Activated CD8-positive, alpha-beta memory T cell treated with anti-CD3 and anti-CD28 coated beads, Interleukin-2, amount 50 U/mL, for 48 hours (primary cell): Measurements from ENCODE around the gene DMPK.
"Not testable (repeated sequence)": the region's sequence is repeated elsewhere in the genome, so short reads cannot be mapped to it uniquely, and the experiment has no call there.

ENCODE experiments used
- DNase-seq: peaks from one replicate; pipeline ENCODE4 v3.0.0-alpha.2; 2020

Gene DMPK

DNA sequence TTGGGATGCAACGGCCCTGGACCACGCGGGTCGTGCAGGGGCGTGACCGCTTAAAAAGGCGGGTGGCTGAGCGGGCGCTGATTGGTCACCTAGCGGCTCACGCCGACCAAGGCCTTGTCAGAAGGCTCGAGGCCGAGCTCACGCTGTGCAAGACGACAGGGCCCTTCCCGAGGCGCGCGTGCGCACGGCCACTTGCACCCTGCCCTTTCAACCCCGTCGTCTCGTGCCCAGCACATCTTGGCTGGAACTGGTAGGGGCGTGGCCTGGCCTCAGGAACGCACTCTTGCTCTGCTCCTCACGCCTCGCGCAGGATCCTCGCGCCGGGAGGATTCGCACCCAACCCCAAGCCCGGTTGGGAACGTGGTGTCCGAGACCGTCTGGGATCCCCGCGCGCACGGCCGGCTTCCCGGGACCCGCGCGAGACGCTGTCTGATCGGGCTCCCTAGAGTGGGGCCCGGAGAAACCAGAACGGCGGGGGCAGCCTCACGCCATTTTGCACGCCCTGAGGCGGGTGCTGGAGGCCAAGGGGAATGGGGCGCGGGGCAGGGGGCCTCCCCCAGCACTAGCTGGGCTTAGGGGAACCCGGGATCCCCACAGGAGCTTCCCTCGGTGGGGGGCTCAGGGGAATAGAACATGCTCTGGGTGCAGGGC lies 49.0 kb downstream of the DMPK start, which contains the start of gene MEIOSIN:
MEIOSIN (plus strand) TSS at position 280 of the 651 bp plus-strand sequence. CDS start 1,938 bp downstream, outside the sequence.
- no peak for DNase-seq

DNA sequence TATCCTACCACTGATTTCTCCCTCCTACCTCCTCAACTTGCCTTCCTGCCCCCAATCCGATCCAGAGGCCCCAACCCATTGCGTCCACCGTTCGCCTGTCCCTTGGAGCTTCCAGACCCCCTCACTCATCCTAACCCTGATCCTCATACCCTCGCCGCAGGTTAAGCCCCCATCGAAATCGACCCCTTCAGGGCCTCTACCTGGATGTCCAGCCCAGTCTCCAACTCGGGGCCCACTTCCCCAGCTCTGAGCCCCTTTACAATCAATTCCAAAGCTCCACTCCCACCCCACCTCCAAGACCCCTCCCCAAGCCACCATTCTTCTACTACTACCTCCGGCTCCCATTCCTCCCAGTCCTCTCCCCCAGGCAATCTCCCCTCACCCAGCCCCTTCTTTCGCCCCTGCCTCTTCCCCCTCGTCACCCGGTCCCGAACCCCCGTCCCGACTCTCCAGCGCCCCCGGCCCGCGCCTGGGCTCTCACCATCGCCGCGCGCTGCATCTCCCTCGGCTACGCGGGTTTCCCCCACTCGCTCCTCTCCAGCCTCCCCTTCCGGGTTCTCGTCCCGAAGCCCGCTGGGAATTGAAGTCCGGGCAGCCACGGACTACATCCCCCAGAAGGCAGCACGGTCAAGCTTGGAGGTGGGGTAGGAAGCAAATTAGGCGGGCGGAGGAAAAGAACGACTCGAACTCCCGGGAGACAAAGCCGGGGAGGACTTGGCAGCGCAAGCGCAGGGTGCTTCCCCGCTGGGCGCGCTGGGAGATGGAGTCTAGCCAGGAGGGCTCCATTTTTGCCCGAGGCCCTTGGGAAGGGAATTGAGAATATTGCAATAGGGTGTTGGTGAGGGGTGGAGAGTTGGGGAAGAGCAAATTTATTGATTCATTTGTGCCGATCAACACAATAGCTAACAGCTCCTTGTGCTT lies 51.7 kb downstream of the DMPK start, which contains the start of gene FBXO46:
FBXO46 (minus strand) TSS at position 529 of the 921 bp plus-strand sequence. CDS start 17,401 bp downstream, outside the sequence.
- peak; percentile 93 for DNase-seq

DNA sequence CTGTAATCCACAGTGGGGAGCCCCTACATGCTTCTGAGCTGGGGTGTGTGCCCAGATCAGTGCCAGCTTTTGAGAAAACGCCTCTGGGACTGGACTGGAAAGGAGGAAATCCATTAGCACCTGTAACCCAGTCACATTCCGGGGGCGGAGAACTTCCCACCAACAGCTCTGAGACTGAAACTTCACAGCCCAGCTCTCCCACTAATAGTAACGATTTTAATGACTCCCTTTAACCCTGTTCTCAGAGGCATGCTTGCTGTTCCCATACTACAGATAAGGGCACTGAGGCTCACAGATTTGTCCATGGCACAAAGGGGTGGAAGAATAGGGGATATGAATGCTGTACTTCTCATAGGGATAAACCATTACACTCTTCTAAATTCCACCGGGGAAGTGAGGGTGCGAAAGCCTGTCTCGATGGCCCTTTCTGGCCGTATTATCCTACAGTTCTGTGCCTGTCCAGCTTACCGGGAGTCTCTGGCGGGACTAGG lies 52.4 kb downstream of the DMPK start:
- no peak for DNase-seq

GRCh38 chr19:45728683-45729082 lies 53.6 kb downstream of the DMPK start:
- not testable (repeated sequence) for DNase-seq

GRCh38 chr19:45720065-45720464 lies 62.2 kb downstream of the DMPK start:
- not testable (repeated sequence) for DNase-seq
